GM19025 (cell line): ENCODE data around the gene C13orf46.
"Not testable (repeated sequence)": the region's sequence is repeated elsewhere in the genome, so short reads cannot be mapped to it uniquely, and the experiment has no call there.

ENCODE experiments used
- ATAC-seq: cut with Tn5 transposase; IDR thresholded peaks from one replicate; pipeline ENCODE4 v1.9.1; 2021; ENCODE audit warnings: mild to moderate bottlenecking, low read depth, moderate library complexity; ENCODE audit not compliant: unreplicated experiment

The C13orf46 gene

DNA sequence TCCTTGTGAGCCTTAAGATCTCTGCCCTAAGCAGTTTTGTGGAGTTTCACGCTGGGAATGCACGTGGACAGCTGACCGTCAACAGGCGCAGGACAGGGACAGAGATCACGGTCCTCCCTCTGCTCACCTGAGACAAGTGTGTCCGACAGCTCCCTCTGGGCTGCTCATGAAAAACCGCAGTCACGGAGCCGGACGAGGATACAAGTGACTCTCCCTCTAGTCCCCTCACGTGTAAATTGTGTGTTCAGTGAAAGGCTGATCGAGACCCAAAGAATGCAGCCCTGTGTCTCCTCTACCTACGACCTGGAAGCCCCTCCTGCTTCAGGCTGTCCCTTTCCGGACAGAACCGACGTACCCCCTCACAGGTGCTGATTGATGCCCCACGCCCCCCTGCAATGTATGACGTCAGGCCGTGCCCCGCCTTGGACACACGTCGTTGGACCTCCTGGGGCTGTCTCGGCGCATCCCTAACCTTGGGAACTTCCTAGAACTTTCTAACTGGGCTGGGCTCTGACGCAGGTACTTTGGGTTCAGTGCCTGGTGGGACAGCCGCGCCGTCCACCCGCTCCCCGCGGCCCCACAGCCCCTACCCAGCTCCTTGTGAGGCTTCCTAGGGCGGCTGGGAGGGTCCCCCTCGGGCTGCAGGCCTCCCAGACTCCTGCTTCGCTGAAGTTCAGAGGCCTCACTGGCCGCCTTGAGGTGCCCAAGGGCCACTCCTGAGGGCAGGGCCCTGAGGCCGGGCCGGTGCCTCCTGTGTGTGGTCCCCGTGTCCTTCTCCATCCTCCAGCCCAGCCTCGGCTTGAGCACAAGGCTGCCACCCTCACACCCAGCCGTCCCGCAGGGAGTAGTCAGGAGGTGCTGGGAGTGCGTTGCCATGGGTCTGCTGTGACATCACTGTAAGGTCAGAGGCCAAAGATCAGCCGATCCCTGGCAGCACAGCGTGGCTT lies at the start of gene C13orf46:
C13orf46 (minus strand) TSS at position 859 of the 947 bp plus-strand sequence; CDS start at position 780, 79 bp downstream.
- no peak for ATAC-seq

DNA sequence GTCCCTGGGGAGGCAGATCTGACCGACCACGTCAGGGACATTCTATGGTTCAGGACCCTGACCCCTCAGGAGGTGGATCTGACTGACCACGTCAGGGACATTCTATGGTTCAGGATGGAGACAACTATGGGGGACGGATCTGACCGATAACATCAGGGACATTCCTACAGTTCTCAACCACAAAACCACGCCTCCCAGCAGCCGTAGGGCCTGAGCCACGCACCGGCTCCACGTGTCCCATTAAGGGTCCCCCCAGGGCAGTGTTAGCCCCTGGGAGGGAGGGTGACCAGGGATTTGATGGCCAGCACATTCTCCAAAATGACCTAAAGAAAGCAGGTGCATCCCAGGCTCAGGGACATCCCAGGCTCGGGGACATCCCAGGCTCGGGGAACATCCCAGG lies 49.0 kb upstream of the C13orf46 start:
- no peak for ATAC-seq

DNA sequence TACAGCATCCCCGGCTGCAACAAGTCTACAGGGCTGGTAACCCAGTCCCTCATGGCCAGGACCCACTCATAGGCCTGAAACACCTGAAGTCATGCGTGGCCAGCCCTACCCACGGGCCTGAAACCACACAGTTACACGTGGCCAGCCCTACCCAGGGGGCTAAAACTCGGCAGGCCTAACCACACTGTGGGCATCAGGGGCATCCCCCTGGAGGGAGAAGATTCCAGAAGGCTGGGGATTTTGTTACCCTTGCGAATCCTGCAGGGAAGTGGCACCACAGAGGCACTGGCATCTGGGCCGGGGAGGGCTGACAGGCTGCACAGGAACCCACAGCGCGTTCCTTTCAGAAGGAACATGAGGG lies 48.4 kb upstream of the C13orf46 start:
- ATAC-seq: no peak

DNA sequence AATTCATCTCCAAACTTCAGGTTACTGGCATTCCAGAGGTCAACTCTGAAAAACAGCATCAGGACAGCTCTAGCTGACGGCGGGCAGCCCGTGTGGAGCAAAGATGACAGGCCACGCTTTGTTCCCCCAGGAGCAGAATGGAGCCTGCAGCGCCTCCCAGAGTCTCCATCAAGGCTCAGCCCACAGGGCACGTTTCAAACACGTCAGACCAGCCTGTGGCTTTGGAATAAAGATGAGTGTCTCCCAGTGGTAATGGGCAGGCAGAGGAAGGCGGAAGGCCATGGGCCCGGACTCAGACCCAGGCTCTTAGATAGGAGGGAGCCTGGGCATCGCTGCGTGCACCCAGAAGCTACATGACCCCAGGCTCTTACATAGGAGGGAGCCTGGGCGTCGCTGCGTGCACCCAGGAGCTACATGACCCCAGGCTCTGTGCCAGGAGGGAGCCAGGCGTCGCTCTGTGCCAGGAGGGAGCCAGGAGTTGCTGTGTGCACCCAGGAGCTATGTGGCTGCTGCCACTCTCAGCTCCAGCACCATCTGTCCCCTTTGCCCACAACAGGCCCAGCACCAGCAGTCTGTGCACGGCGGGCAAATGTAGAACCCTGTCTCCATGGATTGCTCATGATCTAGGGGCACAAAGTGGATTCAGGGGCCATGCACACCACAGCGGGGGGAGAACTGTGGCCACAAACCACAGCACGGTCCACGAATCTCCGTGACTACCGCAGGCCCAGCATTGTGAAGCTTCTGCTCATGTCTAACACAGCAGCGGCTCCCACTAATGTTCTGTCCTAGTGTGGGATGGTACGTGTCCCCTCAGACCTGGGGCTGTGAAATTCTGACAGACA lies 47.8 kb upstream of the C13orf46 start:
- no peak for ATAC-seq

DNA sequence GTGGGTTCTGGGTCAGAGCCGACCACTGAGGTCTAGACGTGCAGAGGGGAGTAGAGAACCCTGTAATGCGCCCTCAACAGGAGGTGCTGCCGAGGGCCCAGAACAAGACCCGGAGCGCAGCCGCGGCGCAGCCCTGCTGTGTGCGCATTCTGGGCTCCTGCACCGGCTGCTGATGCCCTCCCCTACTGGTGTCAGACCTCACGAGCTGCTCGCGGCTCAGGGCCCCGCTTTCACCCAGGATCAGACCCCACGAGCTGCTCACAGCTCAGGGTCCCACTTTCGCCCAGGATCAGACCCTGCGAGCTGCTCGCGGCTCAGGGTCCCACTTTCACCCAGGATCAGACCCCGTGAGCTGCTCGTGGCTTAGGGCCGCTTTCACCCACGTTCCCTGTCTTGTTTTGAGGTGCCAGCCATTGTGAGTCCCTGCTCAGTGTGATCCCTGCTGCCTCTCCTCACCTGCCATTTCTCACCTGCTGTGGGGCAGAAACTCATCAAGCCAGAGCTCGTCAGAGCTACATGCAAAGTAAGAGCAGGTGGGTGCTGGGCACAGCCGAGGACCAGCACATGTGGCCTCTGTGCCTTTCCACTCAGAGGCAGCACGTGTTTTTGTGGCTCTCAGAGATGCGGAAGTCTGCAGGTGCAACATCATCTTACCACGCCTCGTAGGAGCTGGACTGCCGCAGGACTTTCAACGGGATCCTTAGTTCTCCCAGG lies 47.0 kb upstream of the C13orf46 start:
- no peak for ATAC-seq

DNA sequence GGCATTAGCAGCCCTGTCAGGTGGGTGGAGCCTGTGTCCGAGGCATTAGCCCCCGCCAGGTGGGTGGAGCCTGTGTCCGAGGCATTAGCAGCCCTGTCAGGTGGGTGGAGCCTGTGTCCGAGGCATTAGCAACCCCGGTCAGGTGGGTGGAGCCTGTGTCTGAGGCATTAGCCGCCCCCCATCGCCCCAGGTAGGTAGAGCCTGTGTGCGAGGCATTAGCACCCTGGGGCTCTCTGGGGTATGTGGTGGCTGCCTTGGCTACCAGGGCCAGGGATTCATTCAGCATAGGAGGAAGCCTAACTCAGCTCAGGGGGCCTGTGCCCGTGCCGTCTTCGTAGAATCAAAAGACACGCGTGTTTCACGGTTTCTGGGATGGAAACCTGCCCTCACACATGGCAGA lies 46.3 kb upstream of the C13orf46 start:
- not testable (repeated sequence) for ATAC-seq

DNA sequence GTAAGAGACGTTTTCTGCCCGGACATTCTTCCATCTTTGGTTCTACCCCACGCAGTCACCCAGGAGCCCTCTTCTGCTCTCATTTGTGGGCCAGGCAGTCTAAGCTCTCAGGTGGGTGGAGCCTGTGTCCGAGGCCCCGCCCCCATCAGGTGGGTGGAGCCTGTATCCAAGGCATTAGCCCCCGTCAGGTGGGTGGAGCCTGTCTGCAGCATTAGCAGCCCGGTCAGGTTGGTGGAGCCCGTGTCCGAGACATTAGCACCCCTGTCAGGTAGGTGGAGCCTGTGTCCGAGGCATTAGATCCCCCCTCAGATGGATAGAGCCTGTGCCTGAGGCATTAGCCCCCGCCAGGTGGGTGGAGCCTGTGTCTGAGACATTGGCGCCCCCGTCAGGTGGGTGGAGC lies 45.5 kb upstream of the C13orf46 start:
- no peak for ATAC-seq

DNA sequence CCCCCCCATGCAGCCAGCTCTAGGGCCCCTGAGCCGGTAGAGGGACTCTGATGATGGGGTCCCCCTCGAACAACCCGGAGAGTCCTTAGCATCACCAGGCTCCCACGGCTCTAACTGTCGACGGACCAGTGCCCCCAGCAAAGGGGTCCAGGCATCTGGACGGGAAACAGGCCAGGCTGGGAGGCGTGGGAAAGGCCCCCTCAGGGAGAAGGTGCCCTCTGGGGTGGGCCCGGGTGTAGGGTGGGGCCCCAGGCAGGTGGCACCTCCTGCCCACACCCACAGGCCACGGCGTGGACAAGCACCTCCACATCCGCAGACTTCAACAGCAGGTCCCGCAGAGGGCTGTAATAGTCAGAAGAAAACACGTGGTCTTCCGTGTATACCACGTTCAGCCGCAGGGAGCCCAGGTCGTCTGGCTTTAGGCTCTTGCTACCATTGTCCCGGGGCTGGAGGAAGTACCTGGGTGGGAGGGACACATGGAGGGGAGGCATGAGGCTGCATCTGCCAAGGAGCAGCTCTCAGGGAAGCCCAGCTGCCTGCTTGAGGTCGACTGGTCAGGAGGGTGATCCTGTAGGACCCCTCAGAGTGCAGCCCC lies 44.7 kb upstream of the C13orf46 start:
- ATAC-seq: no peak

DNA sequence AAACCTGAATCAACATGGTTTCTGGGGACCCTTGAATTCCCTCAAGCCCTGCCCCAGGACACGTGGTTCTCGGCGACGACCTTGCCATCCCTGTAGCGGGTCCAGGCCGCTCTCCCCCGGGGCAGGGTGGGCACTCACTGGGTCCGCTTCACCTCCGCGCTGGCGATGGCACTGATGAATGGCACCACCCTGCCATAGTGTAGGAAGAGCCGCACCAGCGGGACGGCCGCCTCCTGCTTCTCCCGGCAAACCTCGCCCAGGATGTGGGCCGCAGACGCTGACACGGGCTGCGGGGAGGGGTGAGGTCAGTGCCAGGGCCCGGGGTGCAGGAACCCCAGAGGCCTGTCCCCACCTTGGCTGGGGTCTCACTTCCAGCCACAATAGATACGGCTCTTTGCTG lies 44.1 kb upstream of the C13orf46 start:
- ATAC-seq: no peak

DNA sequence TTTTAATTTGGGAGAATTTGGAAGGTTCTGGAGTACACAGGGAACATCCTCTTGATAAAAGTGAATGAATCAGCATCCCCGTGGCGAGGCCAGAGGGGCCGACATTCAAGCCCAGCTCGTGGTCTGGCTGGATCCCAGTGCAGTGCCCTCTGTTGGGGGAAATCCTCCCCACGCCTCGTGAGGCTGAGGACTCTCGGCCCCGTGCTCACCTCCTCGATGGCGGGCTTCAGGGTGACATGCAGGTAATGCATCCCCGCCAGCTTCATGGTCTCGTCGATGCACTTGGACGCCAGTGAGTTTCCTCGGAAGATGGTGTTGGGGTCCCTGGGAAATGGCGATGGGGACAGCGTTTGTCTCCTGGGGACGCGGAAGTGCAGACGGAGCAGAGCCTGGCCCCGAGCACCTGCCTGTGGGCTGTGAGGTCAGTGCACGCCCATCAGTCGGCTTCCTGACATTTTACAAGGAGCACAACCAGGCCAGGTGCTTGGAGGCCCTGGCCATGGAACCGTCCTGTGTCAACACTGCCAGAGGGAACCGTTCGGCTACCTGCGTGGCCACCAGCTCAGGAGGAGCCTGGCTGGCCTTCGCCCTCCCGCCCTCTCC lies 43.3 kb upstream of the C13orf46 start:
- no peak for ATAC-seq

DNA sequence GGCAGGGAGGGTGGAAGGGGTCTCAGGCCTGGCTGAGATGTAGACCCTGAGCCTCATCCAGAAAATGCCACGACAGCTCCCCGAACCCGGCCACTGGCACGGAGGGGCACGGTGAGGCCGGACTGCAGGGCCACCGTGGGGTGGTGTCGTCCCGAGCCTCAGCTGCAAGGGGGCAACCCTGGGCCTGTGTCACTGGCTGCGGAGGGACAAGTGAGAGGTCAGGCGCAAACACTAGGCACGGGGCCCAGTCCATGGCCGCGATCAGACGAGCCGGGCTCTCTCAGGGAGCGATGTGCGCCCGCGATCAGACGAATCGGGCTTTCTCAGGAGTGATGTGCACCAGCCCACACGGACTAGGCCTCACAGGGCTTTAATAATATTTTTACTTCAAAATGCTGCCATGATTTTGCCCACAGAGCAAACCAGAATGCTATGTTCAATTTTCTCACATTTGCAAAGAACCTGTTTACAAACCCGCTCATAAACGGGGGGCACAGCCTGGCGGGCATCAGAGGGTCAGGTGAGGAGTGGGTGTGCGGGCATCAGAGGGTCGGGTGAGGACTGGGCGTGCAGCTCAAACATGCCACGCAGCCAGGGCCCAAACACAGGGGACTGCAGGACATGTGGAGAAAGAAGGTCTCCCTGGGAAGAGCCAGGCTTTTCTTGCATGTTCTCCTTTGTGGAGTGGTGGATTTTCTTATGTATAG lies 42.6 kb upstream of the C13orf46 start:
- ATAC-seq: no peak

DNA sequence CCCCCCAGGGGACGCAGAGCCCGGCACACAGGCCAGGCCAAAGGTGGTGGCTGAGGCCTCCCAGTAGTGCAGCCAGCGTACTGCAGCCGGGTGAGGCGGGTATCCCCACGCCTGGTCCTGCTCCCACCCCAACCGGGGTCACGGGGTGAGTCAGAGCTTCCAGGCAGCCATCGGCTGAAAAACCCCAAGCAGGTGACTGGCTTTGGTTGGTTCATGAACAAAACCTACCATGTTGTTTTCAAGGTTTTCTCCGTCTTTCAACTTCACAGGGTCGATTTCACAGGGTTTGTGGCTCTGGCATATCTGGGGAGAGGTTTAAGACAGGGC lies 42.1 kb upstream of the C13orf46 start:
- no peak for ATAC-seq

DNA sequence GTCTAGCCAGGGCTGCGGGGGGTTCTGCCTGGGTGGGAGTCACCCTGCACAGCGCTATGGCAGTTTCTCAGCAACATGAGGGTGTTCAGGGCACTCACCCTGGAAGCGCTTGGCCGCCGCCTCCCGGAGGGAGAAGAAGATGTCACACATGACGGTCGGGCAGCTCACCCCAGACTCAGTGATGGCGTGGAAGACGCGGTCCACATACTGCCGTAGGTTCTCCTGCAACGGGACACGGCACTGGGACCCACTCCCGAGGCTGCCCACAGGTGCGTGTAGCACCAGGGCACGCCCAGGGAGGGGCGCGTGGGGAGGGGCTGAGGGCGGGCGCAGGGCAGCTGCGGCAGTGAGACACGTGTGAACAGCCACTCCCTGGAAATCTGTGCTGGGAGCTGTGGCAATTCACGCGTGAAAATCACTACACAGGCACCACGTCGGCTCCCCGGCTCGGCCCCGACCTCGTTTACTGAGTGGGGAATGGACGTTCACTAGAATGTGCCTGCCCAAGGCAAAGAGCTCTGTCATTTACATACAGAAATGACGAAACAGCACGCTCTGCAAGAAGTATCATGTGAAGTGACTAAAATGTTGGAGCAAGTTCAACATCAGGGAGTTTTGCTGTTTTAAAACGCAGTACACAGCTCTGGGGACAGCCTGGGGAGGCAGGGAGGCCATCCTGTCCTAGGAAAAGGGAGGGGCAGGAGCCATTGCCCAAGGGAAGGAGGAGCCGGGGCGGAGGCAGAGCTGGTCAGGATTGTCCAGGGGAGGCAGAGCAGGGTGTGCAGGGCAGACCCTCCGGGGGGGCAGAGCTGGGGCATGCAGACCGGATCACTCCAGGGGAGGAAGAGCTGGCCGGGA lies 41.5 kb upstream of the C13orf46 start:
- no peak for ATAC-seq

DNA sequence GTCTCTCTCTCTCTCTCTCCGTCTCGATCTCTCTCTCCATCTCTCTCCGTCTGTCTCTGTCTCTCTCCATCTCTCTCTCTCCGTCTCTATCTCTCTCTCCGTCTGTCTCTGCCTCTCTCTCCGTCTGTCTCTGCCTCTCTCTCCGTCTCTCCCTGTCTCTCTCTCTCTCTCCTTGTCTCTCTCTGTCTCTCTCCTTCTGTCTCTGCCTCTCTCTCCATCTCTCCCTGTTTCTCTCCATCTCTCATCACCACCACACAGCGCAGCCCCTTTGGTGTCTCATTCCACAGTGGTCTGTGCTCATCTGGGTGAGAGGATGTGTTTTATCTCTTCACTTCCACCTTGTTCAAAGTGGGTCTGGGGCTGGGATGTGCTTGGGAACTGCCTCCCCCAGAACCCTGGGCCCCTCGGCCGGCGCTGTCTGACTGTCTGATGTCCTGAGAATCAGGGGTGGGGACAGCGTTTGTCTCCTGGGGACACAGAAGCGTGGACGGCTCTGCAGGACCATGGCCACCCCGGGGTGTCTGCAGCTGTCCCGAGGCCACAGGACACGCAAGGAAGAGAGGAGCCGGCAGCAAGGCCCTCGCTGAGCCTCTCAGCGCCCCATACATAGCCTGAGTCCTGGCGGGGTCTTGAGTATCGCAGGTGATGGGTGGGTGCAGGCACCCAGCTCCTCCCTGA lies 40.2 kb upstream of the C13orf46 start:
- ATAC-seq: no peak

DNA sequence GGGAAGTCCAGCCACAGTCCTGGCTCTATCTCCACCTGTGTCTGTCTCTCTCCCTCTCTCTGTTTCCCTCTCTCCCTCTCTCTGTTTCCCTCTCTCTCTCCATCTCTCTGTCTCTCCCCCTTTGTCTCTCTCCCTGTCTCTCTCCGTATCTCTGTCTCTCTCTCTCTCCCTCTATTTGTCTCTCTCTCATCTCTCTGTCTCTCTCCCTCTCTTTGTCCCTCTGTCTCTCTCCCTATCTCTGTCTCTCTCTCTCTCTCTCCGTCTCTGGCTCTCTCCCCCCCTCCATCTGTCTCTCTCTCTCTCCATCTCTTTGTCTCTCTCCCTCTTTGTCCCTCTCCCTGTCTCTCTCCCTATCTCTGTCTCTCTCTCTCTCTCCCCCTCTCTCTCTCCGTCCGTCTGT lies 39.5 kb upstream of the C13orf46 start:
- no peak for ATAC-seq

DNA sequence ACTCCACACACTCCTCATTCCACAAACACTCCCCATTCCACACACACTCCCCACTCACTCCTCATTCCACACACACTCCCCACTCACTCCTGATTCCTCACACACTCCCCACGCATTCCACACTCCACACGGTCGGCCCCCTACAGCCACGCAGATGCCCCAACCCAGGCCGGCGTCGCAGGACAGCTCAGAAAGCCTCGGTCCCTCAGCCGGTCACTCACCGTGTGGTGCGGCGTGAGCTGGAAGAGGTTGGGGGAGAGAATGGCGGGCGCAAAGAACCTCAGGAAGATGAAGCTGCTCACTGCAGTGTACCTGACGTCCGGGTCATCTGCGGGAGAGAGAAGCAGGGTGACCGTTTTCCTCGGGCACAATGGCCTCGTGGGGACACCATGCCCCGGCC lies 39.0 kb upstream of the C13orf46 start:
- ATAC-seq: no peak

DNA sequence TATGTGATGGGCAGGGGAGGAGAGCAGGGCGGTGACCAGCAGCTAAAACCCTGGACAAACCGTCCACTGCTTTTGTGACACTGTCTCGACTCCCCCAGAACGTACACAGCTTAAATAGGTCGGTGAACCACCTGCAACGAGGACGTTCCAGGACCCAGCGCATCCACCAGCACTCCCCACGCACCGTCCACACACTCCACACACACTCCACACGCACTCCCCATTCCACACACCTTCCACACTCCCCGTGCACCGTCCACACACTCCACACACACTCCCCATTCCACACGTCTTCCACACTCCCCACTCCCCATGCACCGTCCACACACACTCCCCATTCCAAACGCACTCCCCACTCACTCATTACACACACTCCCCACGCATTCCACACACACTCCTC lies 38.3 kb upstream of the C13orf46 start:
- ATAC-seq: no peak

DNA sequence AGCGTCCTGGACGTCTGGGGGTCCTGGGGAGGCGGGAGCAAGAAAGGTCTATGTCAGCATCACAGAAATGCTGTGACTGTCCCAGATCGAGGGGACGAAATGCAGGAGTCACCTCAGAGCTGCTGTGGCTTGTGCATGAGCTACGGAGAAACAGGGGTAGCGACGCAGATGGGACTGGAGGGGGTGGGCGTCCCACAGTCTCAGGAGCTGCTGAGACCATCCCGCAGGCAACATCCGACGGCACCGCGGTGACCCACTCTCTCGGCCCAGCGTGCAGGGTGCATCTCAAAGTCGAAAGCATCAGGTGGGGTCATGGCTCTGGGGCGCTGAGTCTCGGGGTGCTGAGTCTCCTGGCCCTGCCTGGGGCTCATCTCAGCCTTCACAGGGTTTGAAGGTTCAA lies 37.4 kb upstream of the C13orf46 start:
- no peak for ATAC-seq
